ENCODE data around the gene TTLL3. TPM values are rescaled to one million over a fixed set of nuclear protein-coding genes. Genes with fewer than 3 reads are reported as not detected.

The TTLL3 gene
- polyA plus RNA-seq, 3 donors: 1.1 to 196 (median 1.8) TPM

DNA sequence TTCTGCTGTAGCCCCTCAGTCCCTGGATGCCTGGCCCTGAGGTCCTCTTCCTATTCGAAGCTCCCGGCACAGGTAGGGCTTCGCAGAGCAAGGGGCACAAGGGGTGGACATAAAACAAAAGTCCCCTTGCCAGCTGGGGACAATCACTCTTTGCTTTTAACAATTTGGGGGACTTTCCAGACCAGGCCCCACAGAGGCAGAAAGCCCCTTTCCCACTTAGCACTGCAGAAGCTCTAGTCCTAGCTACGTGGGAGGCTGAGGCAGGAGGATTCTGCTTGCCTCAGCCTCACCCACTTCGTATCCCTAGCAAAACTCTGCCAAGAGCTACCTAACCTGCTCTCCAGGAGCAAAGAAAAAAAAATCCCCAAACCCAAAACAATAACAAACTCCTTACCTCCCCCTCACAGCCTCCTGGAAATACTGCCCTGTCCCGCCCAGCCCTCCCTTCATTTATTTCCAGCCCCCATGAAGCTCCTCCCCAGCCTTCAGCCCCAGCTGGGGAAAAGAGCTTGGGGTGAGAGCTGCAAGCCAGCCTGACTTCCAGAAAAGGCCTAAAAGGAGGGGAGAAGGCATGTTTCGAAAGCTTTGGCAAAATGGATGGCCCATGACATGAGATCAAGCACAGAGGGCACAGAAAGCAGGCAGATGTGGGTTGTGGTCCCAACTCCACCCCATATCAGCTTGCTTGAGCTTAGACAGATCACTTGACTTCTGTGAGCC is 69.9 kb downstream of the TTLL3 start, which contains the start of gene CIDEC:
Gene CIDEC (minus strand): TSS at position 424 of the 720 bp plus-strand sequence. CDS start 1,767 bp downstream, outside the sequence.
- H3K9me3 Mint-ChIP-seq: peaks cover 0 to 3% (median 0%) of the 10 kb centered on the region in 7 donors
- no peak within 1 kb of the TSS for H3K4me2 ChIP-seq (replicated peaks; ENCODE audit: extremely low read depth, low read length, poor library complexity, severe bottlenecking)
- DNase-seq: no peak
- no peak within 1 kb of the TSS for H3K27ac Mint-ChIP-seq
- no peaks in the 10 kb centered on the region for H3K9me3 ChIP-seq (replicated peaks in 1 of 2; ENCODE audit: control insufficient read depth in 1 of 2, insufficient read depth in 1 of 2, low read length in 2 of 2)
- no peak within 1 kb of the TSS for H3K27ac ChIP-seq (ENCODE audit: low read depth in 1 of 2, low read length in 2 of 2)
- WGBS (ENCODE audit: insufficient coverage): 84% methylated on average over 5 of the region's 7 CpGs
- no peaks in the 10 kb centered on the region for H3K4me1 ChIP-seq (ENCODE audit: control insufficient read depth in 1 of 2, insufficient read depth in 2 of 2, low read length in 2 of 2)
- H3K27me3 ChIP-seq (ENCODE audit: control insufficient read depth in 2 of 2, insufficient read depth in 2 of 2, low read length in 2 of 2): no peaks in the 10 kb centered on the region
- no peaks in the 10 kb centered on the region for H4K20me1 ChIP-seq (ENCODE audit: insufficient read depth, low read length)
- peaks cover 2 to 3% (median 3%) of the 10 kb centered on the region in 3 donors for H3K27me3 Mint-ChIP-seq (ENCODE audit: low read depth in 3 of 3)
- no peaks in the 10 kb centered on the region for H3K36me3 Mint-ChIP-seq
- no peak within 1 kb of the TSS for H3K9ac ChIP-seq (ENCODE audit: insufficient read depth, low read length, poor library complexity, severe bottlenecking)
- no peaks in the 10 kb centered on the region for H3K4me1 Mint-ChIP-seq
- TF ChIP-seq, protein P1, sequence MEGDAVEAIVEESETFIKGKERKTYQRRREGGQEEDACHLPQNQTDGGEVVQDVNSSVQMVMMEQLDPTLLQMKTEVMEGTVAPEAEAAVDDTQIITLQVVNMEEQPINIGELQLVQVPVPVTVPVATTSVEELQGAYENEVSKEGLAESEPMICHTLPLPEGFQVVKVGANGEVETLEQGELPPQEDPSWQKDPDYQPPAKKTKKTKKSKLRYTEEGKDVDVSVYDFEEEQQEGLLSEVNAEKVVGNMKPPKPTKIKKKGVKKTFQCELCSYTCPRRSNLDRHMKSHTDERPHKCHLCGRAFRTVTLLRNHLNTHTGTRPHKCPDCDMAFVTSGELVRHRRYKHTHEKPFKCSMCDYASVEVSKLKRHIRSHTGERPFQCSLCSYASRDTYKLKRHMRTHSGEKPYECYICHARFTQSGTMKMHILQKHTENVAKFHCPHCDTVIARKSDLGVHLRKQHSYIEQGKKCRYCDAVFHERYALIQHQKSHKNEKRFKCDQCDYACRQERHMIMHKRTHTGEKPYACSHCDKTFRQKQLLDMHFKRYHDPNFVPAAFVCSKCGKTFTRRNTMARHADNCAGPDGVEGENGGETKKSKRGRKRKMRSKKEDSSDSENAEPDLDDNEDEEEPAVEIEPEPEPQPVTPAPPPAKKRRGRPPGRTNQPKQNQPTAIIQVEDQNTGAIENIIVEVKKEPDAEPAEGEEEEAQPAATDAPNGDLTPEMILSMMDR (IDR thresholded peaks at IDR 0.05): no peak
- H2AFZ ChIP-seq (ENCODE audit: insufficient read depth, low read depth, low read length, poor library complexity, severe bottlenecking): no peak within 1 kb of the TSS
- H3K4me3 ChIP-seq (replicated peaks in 1 of 3; ENCODE audit: low read depth in 2 of 3, low read length in 3 of 3): no peak within 1 kb of the TSS
- peak within 1 kb of the TSS in 1 of 2 donors; percentile 31 for H3K4me3 Mint-ChIP-seq
- intact Hi-C loops (cut with micrococcal nuclease): no loop called here
- H3K36me3 ChIP-seq (replicated peaks in 1 of 2; ENCODE audit: control insufficient read depth in 1 of 2, insufficient read depth in 2 of 2, low read length in 2 of 2): no peaks in the 10 kb centered on the region
- no peaks in the 10 kb centered on the region for H3K79me2 ChIP-seq (ENCODE audit: insufficient read depth, low read length)

DNA sequence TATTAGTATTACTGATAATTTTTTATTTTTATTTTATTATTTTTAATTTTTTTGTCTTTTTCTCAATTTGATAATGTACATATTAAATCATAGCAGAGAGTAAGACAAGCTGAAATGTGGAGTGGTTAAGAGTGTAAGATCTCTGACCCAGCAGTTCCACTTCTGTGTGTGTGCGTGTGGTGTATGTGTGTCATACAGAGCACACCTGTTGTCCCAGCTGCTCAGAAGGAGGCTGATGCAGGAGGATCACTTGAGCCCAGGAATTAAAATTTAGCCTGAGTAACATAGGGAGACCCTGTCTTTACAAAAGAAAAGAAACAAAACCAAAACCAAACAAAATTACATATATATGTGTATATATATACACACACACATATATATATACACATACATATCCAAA is 71.4 kb downstream of the TTLL3 start:
- WGBS (ENCODE audit: insufficient coverage): 100% methylated on average over 1 of the region's 1 CpG
- Histone ChIP-seq H3K27ac (ENCODE audit: low read depth in 1 of 2, low read length in 2 of 2) (no peak overlapping the region), H4K20me1 (ENCODE audit: insufficient read depth, low read length) (no peaks in the 10 kb centered on the region), H3K36me3 (replicated peaks in 1 of 2; ENCODE audit: control insufficient read depth in 1 of 2, insufficient read depth in 2 of 2, low read length in 2 of 2) (no peaks in the 10 kb centered on the region), H3K9ac (ENCODE audit: insufficient read depth, low read length, poor library complexity, severe bottlenecking) (no peak overlapping the region), H2AFZ (ENCODE audit: insufficient read depth, low read depth, low read length, poor library complexity, severe bottlenecking) (no peak overlapping the region), H3K4me2 (replicated peaks; ENCODE audit: extremely low read depth, low read length, poor library complexity, severe bottlenecking) (no peak overlapping the region), H3K4me1 (ENCODE audit: control insufficient read depth in 1 of 2, insufficient read depth in 2 of 2, low read length in 2 of 2) (no peaks in the 10 kb centered on the region), H3K9me3 (replicated peaks in 1 of 2; ENCODE audit: control insufficient read depth in 1 of 2, insufficient read depth in 1 of 2, low read length in 2 of 2) (no peaks in the 10 kb centered on the region), H3K79me2 (ENCODE audit: insufficient read depth, low read length) (no peaks in the 10 kb centered on the region), H3K4me3 (replicated peaks in 1 of 3; ENCODE audit: low read depth in 2 of 3, low read length in 3 of 3) (no peak overlapping the region), H3K27me3 (ENCODE audit: control insufficient read depth in 2 of 2, insufficient read depth in 2 of 2, low read length in 2 of 2) (no peaks in the 10 kb centered on the region)
- Mint-ChIP-seq H3K27ac (no peak overlapping the region), H3K4me1 (no peaks in the 10 kb centered on the region), H3K27me3 (ENCODE audit: low read depth in 3 of 3) (peaks cover 0 to 3% (median 2%) of the 10 kb centered on the region in 3 donors), H3K9me3 (peaks cover 0 to 2% (median 0%) of the 10 kb centered on the region in 7 donors), H3K4me3 (no peak overlapping the region), H3K36me3 (no peaks in the 10 kb centered on the region)
- no peak for DNase-seq
- TF ChIP-seq, protein P1 (IDR thresholded peaks at IDR 0.05): no peak
- intact Hi-C loops (cut with micrococcal nuclease): no loop called here

Measured in CD14-positive monocyte (primary cell).